HG03378 (cell line): ENCODE results near the gene ZBTB20.
A peak's percentile ranks its signal among the peaks of the same experiment; 100 is the strongest.

Experiments used
- ATAC-seq: cut with Tn5 transposase; IDR thresholded peaks from one replicate; pipeline ENCODE4 v1.9.1; 2021; ENCODE audit warnings: mild to moderate bottlenecking, moderate library complexity; ENCODE audit not compliant: unreplicated experiment

ZBTB20 gene

GRCh38 chr3:114504941-114505628 lies 642.0 kb downstream of the ZBTB20 start:
- ATAC-seq, result no peak

- ATAC-seq, result peak; percentile 45
Measured at GRCh38 chr3:114502204-114502603, 644.9 kb downstream of the ZBTB20 start.

- peak; percentile 55 for ATAC-seq
Measured at GRCh38 chr3:114499976-114500375, 647.1 kb downstream of the ZBTB20 start.

GRCh38 chr3:114498539-114499370 lies 648.3 kb downstream of the ZBTB20 start:
- ATAC-seq, result no peak

GRCh38 chr3:114496874-114497273 lies 650.2 kb downstream of the ZBTB20 start:
- ATAC-seq, result no peak

- ATAC-seq, result no peak
Measured at GRCh38 chr3:114496466-114496865, 650.6 kb downstream of the ZBTB20 start.

- no peak for ATAC-seq
Measured at GRCh38 chr3:114496021-114496434, 651.1 kb downstream of the ZBTB20 start.

GRCh38 chr3:114494498-114494897 lies 652.6 kb downstream of the ZBTB20 start:
- ATAC-seq, result no peak

- no peak for ATAC-seq
Measured at GRCh38 chr3:114490829-114491228, 656.3 kb downstream of the ZBTB20 start.

GRCh38 chr3:114487502-114487901 lies 659.6 kb downstream of the ZBTB20 start:
- no peak for ATAC-seq

- ATAC-seq, result no peak
Measured at GRCh38 chr3:114484919-114485318, 662.2 kb downstream of the ZBTB20 start.

GRCh38 chr3:114481113-114481512 lies 666.0 kb downstream of the ZBTB20 start:
- ATAC-seq, result no peak

GRCh38 chr3:114480442-114480841 lies 666.6 kb downstream of the ZBTB20 start:
- ATAC-seq, result no peak

- no peak for ATAC-seq
Measured at GRCh38 chr3:114478801-114479200, 668.3 kb downstream of the ZBTB20 start.

GRCh38 chr3:114476511-114476910 lies 670.6 kb downstream of the ZBTB20 start:
- no peak for ATAC-seq

- no peak for ATAC-seq
Measured at GRCh38 chr3:114471478-114471877, 675.6 kb downstream of the ZBTB20 start.

GRCh38 chr3:114469070-114469469 lies 678.0 kb downstream of the ZBTB20 start:
- ATAC-seq, result no peak

- ATAC-seq, result no peak
Measured at GRCh38 chr3:114466816-114467215, 680.3 kb downstream of the ZBTB20 start.

GRCh38 chr3:114466251-114466650 lies 680.8 kb downstream of the ZBTB20 start:
- ATAC-seq, result no peak

GRCh38 chr3:114464548-114464947 lies 682.5 kb downstream of the ZBTB20 start:
- ATAC-seq, result peak; percentile 90

GRCh38 chr3:114462750-114463149 lies 684.3 kb downstream of the ZBTB20 start:
- ATAC-seq, result no peak

GRCh38 chr3:114460459-114460858 lies 686.6 kb downstream of the ZBTB20 start:
- ATAC-seq, result peak; percentile 40
